H1 (cell line): ENCODE data around the gene RPIA. TPM values are rescaled to one million over a fixed set of nuclear protein-coding genes. Genes with fewer than 3 reads are reported as not detected.

Source experiments
- CTCF ChIA-PET: fragments of 300-600 bp; sonication (Branson Sonifier 250); formaldehyde crosslinking; loops from one replicate; lab custom pipeline; 2021; ENCODE audit not compliant: partially characterized antibody; lab: Charles Lee
- POLR2A ChIA-PET: fragments of 300-600 bp; sonication (Branson Sonifier 250); formaldehyde crosslinking; loops from one replicate; lab custom pipeline; 2021; ENCODE audit warnings: inconsistent platforms; ENCODE audit not compliant: partially characterized antibody; lab: Charles Lee
- DNase-seq, 2 experiments: peaks; one replicate each; pipeline versions ENCODE4 v3.0.0 to v3.0.0-alpha.2; 2010 to 2022; ENCODE audit warnings: low spot score in 2 of 2, low read depth in 1 of 2, mixed read lengths in 1 of 2
- FAIRE-seq: peaks from 2 replicates; lab custom pipeline; 2011; peaks lifted over from hg19 to GRCh38; lab: Jason Lieb, UNC
- H2AFZ ChIP-seq: 2 replicates; pipeline ENCODE4 v1.8.1; 2012; ENCODE audit warnings: low read length, inconsistent platforms
- H2AK5ac ChIP-seq: 2 replicates; pipeline ENCODE4 v1.6.1; 2013; ENCODE audit warnings: low read depth, low read length
- H2BK120ac ChIP-seq: replicated peaks from 2 replicates; pipeline ENCODE3; 2013; ENCODE audit warnings: low read depth, low read length, inconsistent platforms
- H2BK12ac ChIP-seq: 2 replicates; pipeline ENCODE4 v1.6.1; 2013; ENCODE audit warnings: low read depth, low read length
- H2BK15ac ChIP-seq: 2 replicates; pipeline ENCODE4 v1.6.1; 2013; ENCODE audit warnings: low read length
- H2BK20ac ChIP-seq: 2 replicates; pipeline ENCODE4 v1.6.1; 2013; ENCODE audit warnings: low read length
- H2BK5ac ChIP-seq: 2 replicates; pipeline ENCODE4 v1.6.1; 2013; ENCODE audit warnings: low read depth, low read length
- H3K14ac ChIP-seq: 2 replicates; pipeline ENCODE4 v1.6.1; 2013; ENCODE audit warnings: inconsistent platforms; ENCODE audit not compliant: insufficient read length
- H3K18ac ChIP-seq: 2 replicates; pipeline ENCODE4 v1.6.1; 2013; ENCODE audit warnings: low read length; ENCODE audit errors: extremely low read depth
- H3K23ac ChIP-seq: 2 replicates; pipeline ENCODE4 v1.6.1; 2013; ENCODE audit warnings: inconsistent platforms; ENCODE audit not compliant: insufficient read length
- H3K23me2 ChIP-seq: 2 replicates; pipeline ENCODE4 v1.6.1; 2013; ENCODE audit warnings: low read depth, low read length
- H3K27ac ChIP-seq: 2 replicates; pipeline ENCODE4 v1.6.1; 2011; ENCODE audit warnings: low read depth, low read length, inconsistent platforms
- H3K27me3 ChIP-seq, 4 experiments: replicated peaks in 1 of 4; 1 replicate in 1 of 4; 2 replicates in 3 of 4; pipeline versions ENCODE4 v1.6.1 to v1.8.1; 2011 to 2013; ENCODE audit warnings: low read length in 3 of 4, mild to moderate bottlenecking in 3 of 4, inconsistent platforms in 2 of 4, mixed read lengths in 2 of 4, moderate library complexity in 1 of 4; ENCODE audit not compliant: control insufficient read depth in 3 of 4, insufficient read depth in 3 of 4; ENCODE audit errors: extremely low read depth in 1 of 4
- H3K36me3 ChIP-seq, 4 experiments: 2 replicates each; pipeline versions ENCODE4 v1.6.1 to v1.8.1; 2011 to 2013; ENCODE audit warnings: mild to moderate bottlenecking in 4 of 4, low read length in 3 of 4, moderate library complexity in 2 of 4, control low read depth in 1 of 4, inconsistent platforms in 1 of 4; ENCODE audit not compliant: insufficient read depth in 4 of 4, control insufficient read depth in 2 of 4
- H3K4ac ChIP-seq: replicated peaks from 2 replicates; pipeline ENCODE3; 2013; ENCODE audit warnings: low read length, low read depth, mixed read lengths, inconsistent platforms; ENCODE audit not compliant: insufficient read length
- H3K4me1 ChIP-seq, 4 experiments: replicated peaks in 1 of 4; 1 replicate in 1 of 4; 2 replicates in 3 of 4; pipeline versions ENCODE4 v1.6.1 to v1.8.1; 2011 to 2013; ENCODE audit warnings: low read length in 3 of 4, inconsistent platforms in 2 of 4, mixed read lengths in 1 of 4; ENCODE audit not compliant: insufficient read depth in 4 of 4, control insufficient read depth in 3 of 4
- H3K4me2 ChIP-seq, 2 experiments: 2 replicates each; pipeline versions ENCODE4 v1.6.1 to v1.8.1; 2011 to 2013; ENCODE audit warnings: low read depth in 2 of 2, low read length in 2 of 2, control low read depth in 1 of 2, inconsistent platforms in 1 of 2, mild to moderate bottlenecking in 1 of 2; ENCODE audit not compliant: insufficient read depth in 1 of 2
- H3K4me3 ChIP-seq, 4 experiments: fragments of 200-600, 300-600 bp in 1 of 4; sonication (generic), shearing (Covaris generic), sonication (Bioruptor Twin) in 1 of 4; 2 replicates each; pipeline versions ENCODE4 v1.5.1 to v1.8.1; 2011 to 2016; ENCODE audit warnings: low read length in 4 of 4, low read depth in 3 of 4, control low read depth in 2 of 4, inconsistent platforms in 2 of 4, mild to moderate bottlenecking in 2 of 4, mixed read lengths in 1 of 4, moderate library complexity in 1 of 4; ENCODE audit not compliant: insufficient read depth in 2 of 4; ENCODE audit errors: extremely low read depth in 1 of 4
- H3K56ac ChIP-seq: replicated peaks from 2 replicates; pipeline ENCODE3; 2013; ENCODE audit warnings: low read depth, mild to moderate bottlenecking, mixed read lengths, low read length, inconsistent platforms; ENCODE audit not compliant: insufficient read length
- H3K79me1 ChIP-seq: 2 replicates; pipeline ENCODE4 v1.6.1; 2013; ENCODE audit warnings: low read depth, low read length, control low read depth
- H3K79me2 ChIP-seq, 2 experiments: 2 replicates each; pipeline versions ENCODE4 v1.6.1 to v1.8.1; 2012 to 2013; ENCODE audit warnings: low read length in 2 of 2, mild to moderate bottlenecking in 2 of 2, inconsistent platforms in 1 of 2; ENCODE audit not compliant: insufficient read depth in 2 of 2, control insufficient read depth in 1 of 2
- H3K9ac ChIP-seq, 4 experiments: replicated peaks in 1 of 4; 1 replicate in 1 of 4; 2 replicates in 3 of 4; pipeline versions ENCODE4 v1.6.1 to v1.8.1; 2011 to 2013; ENCODE audit warnings: low read depth in 3 of 4, low read length in 3 of 4, control low read depth in 2 of 4, mild to moderate bottlenecking in 2 of 4, moderate library complexity in 2 of 4, inconsistent platforms in 1 of 4; ENCODE audit errors: extremely low read depth in 1 of 4
- H3K9me3 ChIP-seq, 2 experiments: 2 replicates each; pipeline versions ENCODE4 v1.6.1 to v1.8.1; 2012 to 2013; ENCODE audit warnings: mild to moderate bottlenecking in 2 of 2, moderate library complexity in 2 of 2, control low read depth in 1 of 2, inconsistent platforms in 1 of 2, low read depth in 1 of 2, low read length in 1 of 2, mixed read lengths in 1 of 2; ENCODE audit not compliant: insufficient read depth in 2 of 2
- H4K20me1 ChIP-seq, 2 experiments: replicated peaks in 1 of 2; 2 replicates each; pipeline versions ENCODE3 to v1.8.1; 2011 to 2013; ENCODE audit warnings: inconsistent platforms in 2 of 2, low read length in 2 of 2, mild to moderate bottlenecking in 1 of 2; ENCODE audit not compliant: insufficient read depth in 2 of 2, control insufficient read depth in 1 of 2
- H4K5ac ChIP-seq: 2 replicates; pipeline ENCODE4 v1.6.1; 2013; ENCODE audit warnings: low read length, low read depth, mixed read lengths, inconsistent platforms; ENCODE audit not compliant: insufficient read length
- H4K8ac ChIP-seq: 2 replicates; pipeline ENCODE4 v1.8.0; 2013; ENCODE audit warnings: mild to moderate bottlenecking, moderate library complexity, low read length, inconsistent platforms; ENCODE audit not compliant: insufficient read depth; ENCODE audit errors: extremely low read depth
- H4K91ac ChIP-seq: replicated peaks from 2 replicates; pipeline ENCODE3; 2013; ENCODE audit warnings: low read length, mixed read lengths, inconsistent platforms; ENCODE audit not compliant: insufficient read length
- CBX8 ChIP-seq: fragments of 300-800, 300-1000 bp; sonication (generic); IDR thresholded peaks from 2 replicates; pipeline ENCODE4 v1.7.1; 2016; ENCODE audit warnings: low read depth, low read length, borderline replicate concordance
- SIN3A ChIP-seq, 2 experiments: IDR thresholded peaks in 1 of 2; conservative IDR thresholded peaks in 1 of 2; 2 replicates each; pipeline ENCODE4 v1.6.1; 2011 to 2012; ENCODE audit warnings: low read length in 2 of 2, improper control_type of control experiment in 1 of 2, low read depth in 1 of 2, mild to moderate bottlenecking in 1 of 2
- WGBS, 2 experiments: shearing (Covaris generic) in 1 of 2; methylation state at CpG; one replicate each; pipeline versions ENCODE4 v1.1.6 to v1.1.7; 2013 to 2015; ENCODE audit warnings: low lambda C conversion rate in 2 of 2, mixed read lengths in 2 of 2, inconsistent platforms in 1 of 2, low coverage in 1 of 2, missing lambda C conversion rate in 1 of 2; ENCODE audit not compliant: insufficient replicate concordance in 2 of 2, insufficient coverage in 1 of 2, insufficient read length in 1 of 2; ENCODE audit errors: extremely low coverage in 1 of 2, missing lambda C conversion rate in 1 of 2; 5-methylcytosine and 5-hydroxymethylcytosine counted together
- polyA plus RNA-seq, 7 experiments: library from polyadenylated mRNA; depleted of rRNA in 3 of 7; stranded (reverse) in 5 of 7; unstranded in 2 of 7; fragments of >200 nt in 5 of 7; fragments of 200-250 nt in 2 of 7; gene quantifications; 1 replicate in 5 of 7; 2 replicates in 1 of 7; 4 replicates in 1 of 7; pipeline versions ENCODE4 v1.2.1 to v1.2.3, GENCODE V29; 2011 to 2013; ENCODE audit warnings: missing spikeins in 2 of 7, mixed read lengths in 2 of 7
- total RNA-seq: library from RNA; stranded (reverse); fragmentation: NEBNext Ultra II Directional; extraction: Animal tissue kit (Norgen Biotek cat#: 25700); gene quantifications from 2 replicates; pipeline ENCODE4 v1.2.1, GENCODE V29; 2021

RPIA gene
- total and polyA plus RNA-seq, 2 of the 8 experiments (the other 6 are each of a cell fraction or from before 2014, with no cell fraction given): 13.1 to 24.0 TPM

DNA sequence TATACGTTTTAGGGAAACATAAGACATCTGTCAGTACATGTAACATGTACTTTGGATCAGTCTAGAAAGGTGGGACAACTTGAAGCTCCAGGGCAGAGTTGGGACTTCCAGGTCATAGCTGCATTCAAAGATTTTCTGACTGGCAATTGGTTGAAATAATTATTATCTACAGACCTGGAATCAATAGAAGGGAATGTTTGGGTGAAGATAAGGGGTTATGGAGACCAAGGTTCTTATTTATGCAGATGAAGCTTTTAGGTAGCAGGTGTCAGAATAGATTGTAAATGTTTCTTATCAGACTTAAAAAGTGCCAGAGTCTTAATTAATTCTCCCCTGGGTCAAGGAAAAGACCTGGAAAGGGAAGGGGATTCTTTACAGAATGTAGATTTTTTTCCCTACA, 19.8 kb downstream of the RPIA start:
- Histone ChIP-seq H2BK12ac (no peak overlapping the region), H3K18ac (no peak overlapping the region), H3K27ac (no peak overlapping the region), H3K4me2 (no peak overlapping the region), H2BK20ac (no peak overlapping the region), H3K9ac (no peak overlapping the region), H2AFZ (no peak overlapping the region), H4K8ac (no peak overlapping the region), H3K4me1 (peaks cover 3 to 14% (median 5%) of the 10 kb centered on the region in 4 experiments; a peak in 4 of 7 replicates), H3K4ac (no peak overlapping the region), H3K23me2 (no peaks in the 10 kb centered on the region), H3K79me2 (peaks cover 0 to 11% of the 10 kb centered on the region in 2 experiments; a peak in 2 of 4 replicates), H4K20me1 (no peaks in the 10 kb centered on the region), H4K5ac (no peak overlapping the region), H3K4me3 (no peak overlapping the region), H2BK5ac (no peak overlapping the region), H2BK15ac (no peak overlapping the region), H3K9me3 (no peaks in the 10 kb centered on the region), H3K27me3 (no peaks in the 10 kb centered on the region), H3K56ac (no peak overlapping the region), H3K79me1 (no peaks in the 10 kb centered on the region; the same call in 1 of the 2 replicates), H2BK120ac (no peak overlapping the region), H3K36me3 (peaks cover 0 to 3% (median 0%) of the 10 kb centered on the region in 4 experiments; a peak in 2 of 8 replicates), H4K91ac (no peak overlapping the region), H3K23ac (no peak overlapping the region), H3K14ac (no peak overlapping the region), H2AK5ac (no peak overlapping the region)
- 100% methylated on average over 1 of the region's 1 CpG; no CpG with 5 or more reads in 1 of the 2 experiments for WGBS, 2 experiments
- CTCF ChIA-PET: interaction anchor here (1.1 to 1.6 kb wide), 6 partner anchors 10 to 120 kb away, joined by 3 to 5 read pairs (median 3); no protein-coding TSS in a partner anchor
- FAIRE-seq (no peak), DNase-seq (no peak)
- POLR2A ChIA-PET: no interaction called here
- no peak for TF ChIP-seq CBX8
- no peak for TF ChIP-seq SIN3A (conservative IDR thresholded peaks at IDR 0.05 in 1 of 2, IDR thresholded peaks at IDR 0.05 in 1 of 2; ENCODE audit: low read depth in 1 of 2, low read length in 2 of 2)
